HS-27A (cell line): ENCODE data around the gene CREB3.

Experiments
- DNase-seq: peaks from one replicate; pipeline ENCODE4 v3.0.0-alpha.2; 2012; ENCODE audit warnings: low read depth, missing footprints

Gene CREB3

GRCh38 chr9:35749515-35750255, 17.2 kb downstream of the CREB3 start:
- DNase-seq: no peak

GRCh38 chr9:35750256-35750531, 17.7 kb downstream of the CREB3 start:
- no peak for DNase-seq

- DNase-seq: no peak
Observed at GRCh38 chr9:35753466-35753865, 21.0 kb downstream of the CREB3 start.

GRCh38 chr9:35754264-35754663, 21.8 kb downstream of the CREB3 start, which contains the start of gene MSMP:
Gene MSMP, minus strand, starts transcription at chr9:35754276. Its CDS starts 147 bp downstream, at chr9:35754129.
- no peak for DNase-seq

- no peak for DNase-seq
Observed at GRCh38 chr9:35755071-35755470, 22.6 kb downstream of the CREB3 start.

GRCh38 chr9:35756275-35757225, 24.1 kb downstream of the CREB3 start:
- DNase-seq: no peak

- no peak for DNase-seq
Observed at GRCh38 chr9:35757226-35757891, 24.9 kb downstream of the CREB3 start.

- no peak for DNase-seq
Observed at GRCh38 chr9:35757892-35758275, 25.4 kb downstream of the CREB3 start.

GRCh38 chr9:35758475-35759050, 26.1 kb downstream of the CREB3 start:
- no peak for DNase-seq

GRCh38 chr9:35759795-35760194, 27.3 kb downstream of the CREB3 start:
- DNase-seq: no peak

GRCh38 chr9:35760651-35761050, 28.2 kb downstream of the CREB3 start:
- no peak for DNase-seq

- DNase-seq: no peak
Observed at GRCh38 chr9:35763181-35763580, 30.7 kb downstream of the CREB3 start.

GRCh38 chr9:35763803-35764202, 31.3 kb downstream of the CREB3 start:
- no peak for DNase-seq

- DNase-seq: no peak
Observed at GRCh38 chr9:35766997-35767396, 34.5 kb downstream of the CREB3 start.

GRCh38 chr9:35767458-35767857, 35.0 kb downstream of the CREB3 start:
- no peak for DNase-seq

GRCh38 chr9:35769763-35770162, 37.3 kb downstream of the CREB3 start:
- DNase-seq: no peak

GRCh38 chr9:35771075-35771433, 38.6 kb downstream of the CREB3 start:
- DNase-seq: no peak

GRCh38 chr9:35771534-35771933, 39.1 kb downstream of the CREB3 start:
- no peak for DNase-seq

GRCh38 chr9:35771943-35772342, 39.5 kb downstream of the CREB3 start:
- no peak for DNase-seq

- no peak for DNase-seq
Observed at GRCh38 chr9:35774907-35775635, 42.6 kb downstream of the CREB3 start.

GRCh38 chr9:35776018-35776417, 43.6 kb downstream of the CREB3 start:
- no peak for DNase-seq

- DNase-seq: no peak
Observed at GRCh38 chr9:35778496-35778895, 46.0 kb downstream of the CREB3 start.
